WTC11 (cell line): Measurements from ENCODE around the gene HHIPL1. TPM values are rescaled to one million over a fixed set of nuclear protein-coding genes. Genes with fewer than 3 reads are reported as not detected.

Experiments used
- ATAC-seq: fragments of 200-7000 bp; cut with Tn5 transposase; 2 replicates; pipeline ENCODE4 v1.10.0; 2021; ENCODE audit warnings: mild to moderate bottlenecking, moderate library complexity
- CTCF ChIA-PET: fragments of 300-600 bp; sonication (Branson Sonifier 250); formaldehyde crosslinking; loops from one replicate; lab custom pipeline; 2021; ENCODE audit warnings: antibody characterized with exemption; lab: Charles Lee
- POLR2A ChIA-PET: fragments of 350-600 bp; sonication (Branson Sonifier 250); formaldehyde crosslinking; loops from one replicate; lab custom pipeline; 2021; ENCODE audit warnings: antibody characterized with exemption; lab: Charles Lee
- DNase-seq: peaks from one replicate; pipeline ENCODE4 v3.0.0; 2021; ENCODE audit warnings: low spot score
- H3K27ac Mint-ChIP-seq: 2 replicates; pipeline ENCODE4 v1.8.0; 2021; ENCODE audit warnings: mixed read lengths
- H3K27me3 Mint-ChIP-seq: 2 replicates; pipeline ENCODE4 v1.8.0; 2021; ENCODE audit warnings: low read depth, mild to moderate bottlenecking, moderate library complexity, mixed read lengths
- H3K36me3 Mint-ChIP-seq: 2 replicates; pipeline ENCODE4 v1.8.0; 2021; ENCODE audit warnings: mixed read lengths
- H3K4me1 Mint-ChIP-seq: 2 replicates; pipeline ENCODE4 v1.8.0; 2022; ENCODE audit warnings: mixed read lengths
- H3K4me3 Mint-ChIP-seq: 2 replicates; pipeline ENCODE4 v1.8.0; 2021; ENCODE audit warnings: mild to moderate bottlenecking, moderate library complexity, mixed read lengths
- H3K9me3 Mint-ChIP-seq: 2 replicates; pipeline ENCODE4 v1.8.0; 2021; ENCODE audit warnings: mixed read lengths
- ATF2 ChIP-seq: sonication (generic); formaldehyde crosslinking; IDR thresholded peaks from 2 replicates; pipeline ENCODE4 v1.8.1; 2022; ENCODE audit warnings: low read depth, missing genetic modification reagents, borderline replicate concordance
- ATF3 ChIP-seq: sonication (generic); formaldehyde crosslinking; conservative IDR thresholded peaks from 2 replicates; pipeline ENCODE4 v1.8.1; 2022; ENCODE audit warnings: mild to moderate bottlenecking, missing genetic modification reagents
- CREM ChIP-seq: sonication (generic); formaldehyde crosslinking; IDR thresholded peaks from 2 replicates; pipeline ENCODE4 v1.8.1; 2022; ENCODE audit warnings: mild to moderate bottlenecking, missing genetic modification reagents, moderate library complexity
- ETV6 ChIP-seq: sonication (generic); formaldehyde crosslinking; IDR thresholded peaks from 2 replicates; pipeline ENCODE4 v1.8.1; 2022; ENCODE audit warnings: mild to moderate bottlenecking, missing genetic modification reagents
- FOXP1 ChIP-seq: sonication (generic); formaldehyde crosslinking; IDR thresholded peaks from 2 replicates; pipeline ENCODE4 v1.8.0; 2022; ENCODE audit warnings: missing genetic modification reagents, mild to moderate bottlenecking, moderate library complexity, borderline replicate concordance
- JUN ChIP-seq: sonication (generic); formaldehyde crosslinking; IDR thresholded peaks from 2 replicates; pipeline ENCODE4 v1.8.0; 2023; ENCODE audit warnings: mild to moderate bottlenecking, missing genetic modification reagents
- MYBL2 ChIP-seq: sonication (generic); formaldehyde crosslinking; IDR thresholded peaks from 2 replicates; pipeline ENCODE4 v1.8.1; 2023; ENCODE audit warnings: mild to moderate bottlenecking, moderate library complexity, missing genetic modification reagents
- NFATC4 ChIP-seq: fragments of 250-450 bp; sonication (Bioruptor Pico); IDR thresholded peaks from 2 replicates; pipeline ENCODE4 v1.9.0; 2021; ENCODE audit warnings: mild to moderate bottlenecking
- PREB ChIP-seq: sonication (generic); formaldehyde crosslinking; IDR thresholded peaks from 2 replicates; pipeline ENCODE4 v1.8.1; 2022; ENCODE audit warnings: mild to moderate bottlenecking, missing genetic modification reagents, moderate library complexity, borderline replicate concordance
- RORB ChIP-seq: fragments of 250-450 bp; sonication (Bioruptor Pico); IDR thresholded peaks from 2 replicates; pipeline ENCODE4 v1.9.0; 2021; ENCODE audit warnings: mild to moderate bottlenecking
- SP1 ChIP-seq: sonication (generic); formaldehyde crosslinking; conservative IDR thresholded peaks from 2 replicates; pipeline ENCODE4 v1.8.1; 2022; ENCODE audit warnings: missing genetic modification reagents
- ZNF121 ChIP-seq: sonication (generic); formaldehyde crosslinking; IDR thresholded peaks from 2 replicates; pipeline ENCODE4 v1.8.0; 2023; ENCODE audit warnings: missing genetic modification reagents
- ZNF512 ChIP-seq: sonication (generic); formaldehyde crosslinking; IDR thresholded peaks from 2 replicates; pipeline ENCODE4 v1.8.1; 2022; ENCODE audit warnings: missing genetic modification reagents, borderline replicate concordance
- total RNA-seq: library from RNA; stranded (reverse); gene quantifications from 3 replicates; pipeline ENCODE4 v1.2.3, GENCODE V29; 2021
- TF ChIP-seq, protein P1 (sequence below): fragments of 250-450 bp; sonication (Bioruptor Pico); IDR thresholded peaks from 2 replicates; pipeline ENCODE4 v2.1.2; 2022; ENCODE audit warnings: mild to moderate bottlenecking, moderate library complexity
- TF ChIP-seq, protein P2 (sequence below): fragments of 250-450 bp; sonication (Bioruptor Pico); IDR thresholded peaks from 2 replicates; pipeline ENCODE4 v1.9.0; 2021; ENCODE audit warnings: mild to moderate bottlenecking

The HHIPL1 gene
- total RNA-seq, 1 experiment from 2014 or later: 1.5 TPM

DNA sequence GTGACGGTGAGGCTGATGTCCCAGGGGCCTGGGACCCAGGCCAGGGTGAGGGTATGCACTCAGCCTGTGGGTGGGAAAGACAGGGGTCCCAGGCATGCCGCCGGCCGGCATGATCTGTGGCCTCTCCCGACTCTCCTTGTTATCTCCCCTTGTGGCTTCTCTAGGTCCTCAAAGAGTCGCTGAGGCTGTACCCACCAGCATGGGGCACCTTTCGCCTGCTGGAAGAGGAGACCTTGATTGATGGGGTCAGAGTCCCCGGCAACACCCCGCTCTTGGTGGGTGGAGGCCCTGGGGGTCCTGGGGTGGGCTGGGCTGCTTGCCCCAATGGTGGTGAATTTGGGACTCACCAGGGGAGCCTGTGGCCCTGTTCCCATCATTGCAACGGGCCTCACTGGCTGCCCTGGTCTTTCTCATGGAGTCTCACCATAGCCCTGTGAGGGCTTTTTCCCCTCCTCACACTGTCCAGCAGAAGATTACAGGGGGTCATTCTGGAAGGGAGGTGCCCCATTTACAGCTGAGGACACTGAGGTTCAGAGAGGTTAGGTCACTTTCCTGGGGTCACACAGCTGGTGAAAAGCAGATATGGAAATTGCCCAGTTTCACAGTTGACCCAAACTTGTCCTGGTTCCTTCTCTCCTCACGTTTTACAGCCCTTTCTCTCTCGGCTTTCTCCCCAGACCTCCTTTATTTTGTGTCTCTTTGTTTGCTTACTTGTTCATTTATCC, 77.0 kb downstream of the HHIPL1 start:
- H3K36me3 Mint-ChIP-seq: no peaks in the 10 kb centered on the region
- CTCF ChIA-PET: interaction anchor here (1.6 kb wide), 1 partner anchor 9 kb away, joined by 13 read pairs; no protein-coding TSS in a partner anchor

More for the DNA sequence above, 77.0 kb downstream of the HHIPL1 start:
- H3K27ac Mint-ChIP-seq: no peak overlapping the region
- no peak for DNase-seq
- 0 out of 2 replicates have a peak, but pooled peaks cover 7% of the 10 kb centered on the region for H3K4me1 Mint-ChIP-seq
- H3K27me3 Mint-ChIP-seq: no peaks in the 10 kb centered on the region
- TF ChIP-seq ZNF512 (CRISPR knock-in tag) (no peak), JUN (CRISPR knock-in tag) (no peak), ATF2 (no peak), ETV6 (CRISPR knock-in tag) (no peak), FOXP1 (CRISPR knock-in tag) (no peak), CREM (no peak), SP1 (no peak), PREB (CRISPR knock-in tag) (no peak), ATF3 (CRISPR knock-in tag) (no peak), MYBL2 (no peak), ZNF121 (CRISPR knock-in tag) (no peak), RORB (CRISPR knock-in tag) (no peak), NFATC4 (CRISPR knock-in tag) (no peak)
- TF ChIP-seq, protein P1, sequence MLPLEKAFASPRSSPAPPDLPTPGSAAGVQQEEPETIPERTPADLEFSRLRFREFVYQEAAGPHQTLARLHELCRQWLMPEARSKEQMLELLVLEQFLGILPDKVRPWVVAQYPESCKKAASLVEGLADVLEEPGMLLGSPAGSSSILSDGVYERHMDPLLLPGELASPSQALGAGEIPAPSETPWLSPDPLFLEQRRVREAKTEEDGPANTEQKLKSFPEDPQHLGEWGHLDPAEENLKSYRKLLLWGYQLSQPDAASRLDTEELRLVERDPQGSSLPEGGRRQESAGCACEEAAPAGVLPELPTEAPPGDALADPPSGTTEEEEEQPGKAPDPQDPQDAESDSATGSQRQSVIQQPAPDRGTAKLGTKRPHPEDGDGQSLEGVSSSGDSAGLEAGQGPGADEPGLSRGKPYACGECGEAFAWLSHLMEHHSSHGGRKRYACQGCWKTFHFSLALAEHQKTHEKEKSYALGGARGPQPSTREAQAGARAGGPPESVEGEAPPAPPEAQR (CRISPR knock-in tag): no peak
- TF ChIP-seq, protein P2, sequence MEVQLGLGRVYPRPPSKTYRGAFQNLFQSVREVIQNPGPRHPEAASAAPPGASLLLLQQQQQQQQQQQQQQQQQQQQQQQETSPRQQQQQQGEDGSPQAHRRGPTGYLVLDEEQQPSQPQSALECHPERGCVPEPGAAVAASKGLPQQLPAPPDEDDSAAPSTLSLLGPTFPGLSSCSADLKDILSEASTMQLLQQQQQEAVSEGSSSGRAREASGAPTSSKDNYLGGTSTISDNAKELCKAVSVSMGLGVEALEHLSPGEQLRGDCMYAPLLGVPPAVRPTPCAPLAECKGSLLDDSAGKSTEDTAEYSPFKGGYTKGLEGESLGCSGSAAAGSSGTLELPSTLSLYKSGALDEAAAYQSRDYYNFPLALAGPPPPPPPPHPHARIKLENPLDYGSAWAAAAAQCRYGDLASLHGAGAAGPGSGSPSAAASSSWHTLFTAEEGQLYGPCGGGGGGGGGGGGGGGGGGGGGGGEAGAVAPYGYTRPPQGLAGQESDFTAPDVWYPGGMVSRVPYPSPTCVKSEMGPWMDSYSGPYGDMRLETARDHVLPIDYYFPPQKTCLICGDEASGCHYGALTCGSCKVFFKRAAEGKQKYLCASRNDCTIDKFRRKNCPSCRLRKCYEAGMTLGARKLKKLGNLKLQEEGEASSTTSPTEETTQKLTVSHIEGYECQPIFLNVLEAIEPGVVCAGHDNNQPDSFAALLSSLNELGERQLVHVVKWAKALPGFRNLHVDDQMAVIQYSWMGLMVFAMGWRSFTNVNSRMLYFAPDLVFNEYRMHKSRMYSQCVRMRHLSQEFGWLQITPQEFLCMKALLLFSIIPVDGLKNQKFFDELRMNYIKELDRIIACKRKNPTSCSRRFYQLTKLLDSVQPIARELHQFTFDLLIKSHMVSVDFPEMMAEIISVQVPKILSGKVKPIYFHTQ (CRISPR knock-in tag): no peak
- TF ChIP-seq, all 79 proteins: peak for 0
- ATAC-seq: no peak
- H3K4me3 Mint-ChIP-seq: no peak overlapping the region
- POLR2A ChIA-PET: no interaction called here
- H3K9me3 Mint-ChIP-seq: no peaks in the 10 kb centered on the region
